GM10266 (cell line): ENCODE results near the gene GPC5.

Source experiments
- DNase-seq: peaks from one replicate; pipeline ENCODE4 v3.0.0; 2012; ENCODE audit errors: extremely low spot score
- CTCF ChIP-seq: IDR thresholded peaks from 2 replicates; pipeline ENCODE4 v1.5.1; 2012; ENCODE audit warnings: mild to moderate bottlenecking, low read depth; ENCODE audit not compliant: control insufficient read depth, insufficient read depth; ENCODE audit errors: missing control alignments

The GPC5 gene

GRCh38 chr13:91802957-91803356, 404.5 kb downstream of the GPC5 start:
- DNase-seq, result no peak
- no peak for TF ChIP-seq CTCF

GRCh38 chr13:91804724-91805123, 406.3 kb downstream of the GPC5 start:
- DNase-seq, result no peak
- TF ChIP-seq CTCF, result no peak

- TF ChIP-seq CTCF, result no peak
Observed at GRCh38 chr13:91805605-91806004, 407.2 kb downstream of the GPC5 start.

GRCh38 chr13:91809161-91809560, 410.7 kb downstream of the GPC5 start:
- TF ChIP-seq CTCF, result no peak
- no peak for DNase-seq

More at GRCh38 chr13:91805605-91806004, 407.2 kb downstream of the GPC5 start:
- DNase-seq, result no peak

- DNase-seq, result no peak
- TF ChIP-seq CTCF, result no peak
Observed at GRCh38 chr13:91813253-91813652, 414.8 kb downstream of the GPC5 start.

- no peak for TF ChIP-seq CTCF
- no peak for DNase-seq
Observed at GRCh38 chr13:91816263-91816807, 417.9 kb downstream of the GPC5 start.

- TF ChIP-seq CTCF, result peak; percentile 18
- DNase-seq, result no peak
Observed at GRCh38 chr13:91817250-91817649, 418.8 kb downstream of the GPC5 start.
